ENCODE data around the gene KIF19.

KIF19 gene

DNA sequence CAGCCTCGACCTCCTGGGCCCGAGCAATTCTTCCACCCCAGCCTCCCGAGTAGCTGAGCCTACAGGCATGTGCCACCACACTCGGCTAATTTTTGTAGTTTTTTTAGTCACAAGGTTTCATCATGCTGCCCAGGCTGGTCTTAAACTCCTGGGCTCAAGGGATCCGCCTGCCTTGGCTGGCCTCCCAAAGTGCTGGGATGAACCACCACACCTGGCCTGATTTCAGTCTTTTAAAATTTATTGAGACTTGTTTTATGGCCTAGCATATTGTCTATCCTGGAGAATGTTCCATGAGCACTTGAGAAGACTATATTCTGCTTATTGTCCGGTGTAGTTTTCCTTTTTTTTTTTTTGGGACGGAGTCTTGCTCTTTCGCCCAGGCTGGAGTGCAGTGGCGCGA, 33.5 kb upstream of the KIF19 start:
- Mint-ChIP-seq H3K27me3 (peaks cover 4% of the 10 kb centered on the region), H3K9me3 (no peaks in the 10 kb centered on the region), H3K4me3 (no peak overlapping the region), H3K36me3 (ENCODE audit: low read depth) (no peaks in the 10 kb centered on the region), H3K4me1 (ENCODE audit: low read depth) (peaks cover 32% of the 10 kb centered on the region), H3K27ac (no peak overlapping the region)
- intact Hi-C loops (cut with micrococcal nuclease): no loop called here

DNA sequence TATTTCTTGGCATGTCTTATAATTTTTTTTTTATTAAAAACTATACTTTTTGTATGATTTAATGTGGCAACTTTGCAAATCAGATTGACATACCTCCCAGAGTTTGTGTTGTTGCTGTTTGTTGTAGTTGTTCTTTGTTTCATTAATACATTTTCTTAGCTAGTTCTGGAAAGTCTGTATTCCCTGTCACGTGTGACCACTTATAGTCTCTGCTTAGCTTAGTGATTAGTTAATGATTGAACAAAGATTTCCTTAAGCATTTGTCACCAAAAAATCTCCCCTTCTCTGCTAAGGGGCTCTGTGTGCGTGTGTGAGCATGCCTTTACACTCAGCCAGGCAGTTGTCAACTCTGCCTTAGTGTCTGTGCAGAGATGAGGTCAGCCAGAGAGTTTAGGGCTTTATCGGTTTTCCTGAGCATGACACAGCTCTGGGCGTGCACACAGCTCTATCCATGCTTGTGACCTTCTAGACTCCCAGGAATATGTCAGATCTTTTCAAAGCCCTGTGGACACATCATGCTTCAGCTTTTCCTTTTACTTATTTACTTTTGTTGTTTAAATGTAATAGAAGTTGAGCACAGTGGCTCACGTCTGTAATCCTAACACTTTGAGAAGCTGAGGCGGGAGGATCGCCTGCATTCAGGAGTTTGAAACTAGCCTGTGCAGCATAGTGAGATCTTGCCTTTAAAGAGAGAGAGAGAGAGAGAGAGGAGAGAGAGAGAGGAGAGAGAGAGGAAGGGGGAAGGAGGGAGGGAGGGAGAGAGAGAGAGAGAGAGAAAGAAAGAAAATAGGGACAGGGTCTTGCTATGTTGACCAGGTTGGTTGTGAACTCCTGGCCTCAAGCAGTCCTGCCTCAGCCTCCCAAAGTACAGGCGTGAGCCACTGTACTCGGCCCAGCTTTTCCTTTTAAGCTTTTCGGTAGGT, 30.1 kb upstream of the KIF19 start:
- H3K27ac Mint-ChIP-seq: no peak overlapping the region
- no peaks in the 10 kb centered on the region for H3K9me3 Mint-ChIP-seq
- peaks cover 15% of the 10 kb centered on the region for H3K27me3 Mint-ChIP-seq
- no peaks in the 10 kb centered on the region for H3K36me3 Mint-ChIP-seq (ENCODE audit: low read depth)
- intact Hi-C loops (cut with micrococcal nuclease): loop anchor here (1.0 kb wide), 1 partner anchor 86 kb away; no protein-coding TSS in a partner anchor
- H3K4me1 Mint-ChIP-seq (ENCODE audit: low read depth): peaks cover 15% of the 10 kb centered on the region
- H3K4me3 Mint-ChIP-seq: no peak overlapping the region

DNA sequence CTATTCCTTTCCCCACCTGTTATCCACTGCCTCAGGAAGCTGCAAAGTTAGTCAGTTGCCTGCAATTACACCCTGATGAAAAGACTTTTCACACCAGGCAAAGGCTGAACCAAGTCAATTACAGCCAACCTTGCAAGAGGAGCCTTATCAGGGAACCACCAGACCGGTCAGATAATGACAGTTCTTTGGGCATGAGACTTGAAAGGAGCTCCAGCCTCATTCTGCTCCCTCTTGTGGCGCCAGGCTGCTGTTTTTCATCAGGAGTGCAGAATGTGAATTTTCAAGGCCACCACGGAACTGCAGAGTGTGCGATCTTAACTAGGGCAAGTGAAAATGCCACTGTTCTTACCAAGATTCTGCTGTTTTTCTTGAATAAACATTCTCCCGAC, 29.5 kb upstream of the KIF19 start:
- no peak overlapping the region for H3K27ac Mint-ChIP-seq
- H3K4me3 Mint-ChIP-seq: no peak overlapping the region

DNA sequence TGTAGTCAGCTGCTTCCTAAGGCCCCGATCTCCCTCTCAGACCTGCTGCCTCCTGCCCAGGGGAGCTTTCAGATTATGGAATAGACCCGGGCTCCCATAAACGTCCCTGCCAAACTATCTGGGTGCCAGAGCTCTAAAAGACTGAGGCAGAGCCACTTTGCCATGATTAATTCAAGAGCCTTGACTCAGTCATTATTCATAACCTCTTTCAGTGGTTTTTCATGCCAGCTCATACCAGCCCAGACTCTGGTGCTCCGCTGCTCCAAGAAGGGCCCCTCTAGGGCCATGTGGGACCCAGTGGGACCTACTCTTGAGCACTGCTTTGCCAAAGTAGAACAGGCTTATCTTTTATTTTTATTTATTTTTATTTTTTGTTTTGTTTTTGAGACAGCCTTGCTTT, 28.1 kb upstream of the KIF19 start:
- Mint-ChIP-seq H3K27ac (peak overlapping the region; percentile 5), H3K36me3 (ENCODE audit: low read depth) (no peaks in the 10 kb centered on the region), H3K4me1 (ENCODE audit: low read depth) (peaks cover 22% of the 10 kb centered on the region), H3K27me3 (peaks cover 15% of the 10 kb centered on the region), H3K4me3 (no peak overlapping the region), H3K9me3 (no peaks in the 10 kb centered on the region)
- intact Hi-C loops (cut with micrococcal nuclease): no loop called here

More for the DNA sequence above, 29.5 kb upstream of the KIF19 start:
- Mint-ChIP-seq H3K4me1 (ENCODE audit: low read depth) (peaks cover 20% of the 10 kb centered on the region), H3K36me3 (ENCODE audit: low read depth) (no peaks in the 10 kb centered on the region), H3K9me3 (no peaks in the 10 kb centered on the region), H3K27me3 (peaks cover 15% of the 10 kb centered on the region)
- intact Hi-C loops (cut with micrococcal nuclease): loop anchor here (1.0 kb wide), 1 partner anchor 86 kb away; no protein-coding TSS in a partner anchor

DNA sequence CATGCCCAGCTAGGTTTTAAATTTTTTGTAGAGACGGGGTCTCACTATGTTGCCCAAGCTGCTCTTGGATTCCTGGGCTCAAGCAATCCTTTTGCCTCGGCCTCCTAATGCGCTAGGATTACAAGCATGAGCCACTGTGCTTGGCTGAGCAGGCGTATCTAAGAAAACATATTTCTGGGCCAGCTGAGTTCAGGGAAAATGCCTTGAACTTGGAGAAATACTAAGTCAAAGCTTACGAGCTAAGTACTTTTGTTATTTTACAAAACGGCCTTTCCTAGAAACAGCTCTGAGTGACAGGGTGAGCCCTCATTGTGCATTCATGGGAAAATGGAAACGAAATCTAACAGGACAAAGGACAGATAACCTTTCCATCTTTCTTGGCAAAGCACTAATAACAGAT, 27.2 kb upstream of the KIF19 start:
- H3K27me3 Mint-ChIP-seq: peaks cover 15% of the 10 kb centered on the region
- H3K4me1 Mint-ChIP-seq (ENCODE audit: low read depth): peaks cover 22% of the 10 kb centered on the region
- no peaks in the 10 kb centered on the region for H3K9me3 Mint-ChIP-seq
- no peak overlapping the region for H3K4me3 Mint-ChIP-seq
- H3K36me3 Mint-ChIP-seq (ENCODE audit: low read depth): no peaks in the 10 kb centered on the region
- intact Hi-C loops (cut with micrococcal nuclease): no loop called here
- H3K27ac Mint-ChIP-seq: no peak overlapping the region

DNA sequence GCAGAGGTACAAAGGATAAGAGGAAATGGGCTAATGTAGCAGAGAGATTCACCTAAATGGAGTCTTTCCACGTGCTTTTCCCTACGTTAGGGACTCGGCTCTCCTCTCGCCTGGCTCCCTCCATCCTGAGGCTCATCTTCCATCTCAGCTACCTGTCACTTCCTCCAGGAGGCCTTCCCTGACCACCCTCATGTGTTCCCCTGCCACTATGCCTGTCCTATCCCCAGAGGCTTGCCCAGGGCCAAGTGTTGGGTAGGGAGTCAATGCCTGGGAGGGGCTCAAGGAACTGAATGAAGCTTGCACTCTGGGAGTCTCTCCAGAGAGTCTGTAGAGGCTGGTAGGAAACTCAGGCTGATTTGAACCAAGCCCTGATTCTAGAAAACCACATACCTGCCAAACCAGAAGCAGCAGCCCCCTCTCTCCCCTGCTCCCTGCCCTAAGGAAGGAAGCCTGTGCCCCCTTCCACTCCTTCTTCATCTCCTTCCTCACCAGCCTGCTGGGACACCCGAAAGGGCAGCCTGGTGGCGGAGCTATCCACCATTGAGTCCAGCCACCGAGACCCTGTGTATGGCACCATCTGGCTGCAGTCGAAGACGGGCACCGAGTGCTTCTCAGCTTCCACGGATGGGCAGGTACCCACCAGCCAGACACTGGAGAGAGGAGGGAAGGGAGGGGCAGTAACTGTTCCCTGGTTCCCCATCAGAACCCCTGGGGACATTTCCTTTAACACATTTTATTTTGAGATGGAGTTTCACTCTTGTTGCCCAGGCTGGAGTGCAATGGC, 26.6 kb upstream of the KIF19 start:
- Mint-ChIP-seq H3K36me3 (ENCODE audit: low read depth) (no peaks in the 10 kb centered on the region), H3K4me3 (no peak overlapping the region), H3K27ac (no peak overlapping the region), H3K9me3 (no peaks in the 10 kb centered on the region), H3K4me1 (ENCODE audit: low read depth) (peaks cover 22% of the 10 kb centered on the region), H3K27me3 (peaks cover 15% of the 10 kb centered on the region)
- intact Hi-C loops (cut with micrococcal nuclease): no loop called here

DNA sequence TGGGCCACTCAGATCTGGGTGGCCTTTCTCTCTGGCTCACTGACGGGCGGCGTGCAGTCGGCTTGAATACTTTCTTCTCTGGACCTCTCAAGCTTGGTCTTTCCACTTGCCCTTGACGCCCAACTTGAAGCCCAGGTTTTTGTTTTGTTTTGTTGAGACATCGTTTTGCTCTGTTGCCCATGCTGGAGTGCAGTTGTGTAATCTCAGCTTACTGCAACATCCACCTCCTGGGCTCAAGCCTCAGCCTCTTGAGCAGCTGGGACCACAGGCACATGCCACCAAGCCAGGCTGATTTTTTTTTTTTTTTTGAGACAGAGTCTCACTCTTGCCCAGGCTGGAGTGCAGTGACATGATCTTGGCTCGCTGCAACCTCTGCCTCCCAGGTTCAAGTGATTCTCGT, 22.7 kb upstream of the KIF19 start:
- peaks cover 21% of the 10 kb centered on the region for H3K4me1 Mint-ChIP-seq (ENCODE audit: low read depth)
- H3K36me3 Mint-ChIP-seq (ENCODE audit: low read depth): no peaks in the 10 kb centered on the region
- peaks cover 28% of the 10 kb centered on the region for H3K27me3 Mint-ChIP-seq
- no peak overlapping the region for H3K4me3 Mint-ChIP-seq
- H3K9me3 Mint-ChIP-seq: peaks cover 8% of the 10 kb centered on the region
- H3K27ac Mint-ChIP-seq: no peak overlapping the region
- intact Hi-C loops (cut with micrococcal nuclease): no loop called here

DNA sequence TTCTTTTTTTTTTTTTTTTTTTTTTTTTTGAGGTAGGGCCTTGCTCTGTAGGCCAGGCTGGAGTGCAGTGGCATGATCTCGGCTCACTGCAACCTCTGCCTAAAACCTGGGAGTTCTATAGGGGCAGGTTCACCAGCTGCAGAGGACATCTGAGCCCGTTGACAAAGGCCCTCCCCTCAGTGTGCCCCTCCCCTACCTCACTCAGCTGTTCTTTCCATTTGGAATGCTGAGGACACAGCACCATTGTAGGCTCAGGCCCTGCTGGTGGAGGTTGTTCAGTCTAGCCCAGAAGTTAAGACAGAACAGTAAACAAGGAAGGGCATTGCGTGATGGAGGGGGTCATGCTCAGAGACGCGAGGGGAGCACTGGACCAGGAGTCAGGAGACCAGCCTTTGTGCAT, 21.8 kb upstream of the KIF19 start:
- intact Hi-C loops (cut with micrococcal nuclease): no loop called here
- H3K27ac Mint-ChIP-seq: no peak overlapping the region
- H3K36me3 Mint-ChIP-seq (ENCODE audit: low read depth): no peaks in the 10 kb centered on the region
- H3K4me3 Mint-ChIP-seq: no peak overlapping the region
- H3K9me3 Mint-ChIP-seq: peaks cover 8% of the 10 kb centered on the region
- H3K27me3 Mint-ChIP-seq: peaks cover 35% of the 10 kb centered on the region
- peaks cover 23% of the 10 kb centered on the region for H3K4me1 Mint-ChIP-seq (ENCODE audit: low read depth)

DNA sequence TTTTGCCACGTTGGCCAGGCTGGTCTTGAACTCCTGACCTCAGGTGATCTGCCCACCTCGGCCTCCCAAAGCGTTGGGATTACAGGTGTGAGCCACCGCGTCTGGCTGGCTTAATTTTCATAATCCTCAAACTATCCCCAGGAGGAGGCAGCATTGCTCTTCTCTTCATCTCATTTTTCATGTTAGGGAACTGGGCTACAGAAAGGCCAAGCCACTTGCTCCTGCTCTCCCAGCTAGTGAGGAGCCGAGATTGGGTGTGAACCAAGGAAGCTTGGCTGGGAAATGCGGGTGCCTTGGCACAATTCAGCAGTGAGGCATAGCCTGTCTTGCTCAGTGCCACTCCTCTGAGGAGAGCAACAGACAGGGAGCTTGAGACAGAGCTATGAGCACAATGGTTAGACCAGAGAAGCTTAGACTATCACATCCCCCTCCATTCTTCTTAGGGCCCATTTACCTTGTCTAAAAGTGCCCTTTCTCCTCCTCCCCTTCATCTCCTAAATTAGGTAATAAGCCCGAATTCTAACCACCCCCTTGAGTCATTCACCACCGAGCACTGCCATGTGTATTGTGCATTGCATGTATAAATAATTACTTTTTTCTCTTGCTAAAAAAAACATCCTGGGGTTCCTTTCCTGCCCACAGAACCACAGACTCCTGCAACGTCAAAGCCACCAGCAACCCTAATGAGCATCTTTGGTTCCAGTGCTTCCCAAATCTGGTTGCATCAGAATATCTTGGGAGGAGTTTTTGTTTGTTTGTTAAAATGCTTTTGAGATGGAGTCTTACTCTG, 20.0 kb upstream of the KIF19 start:
- Mint-ChIP-seq H3K27me3 (peaks cover 35% of the 10 kb centered on the region), H3K36me3 (ENCODE audit: low read depth) (no peaks in the 10 kb centered on the region), H3K4me3 (no peak overlapping the region), H3K9me3 (peaks cover 8% of the 10 kb centered on the region), H3K27ac (no peak overlapping the region), H3K4me1 (ENCODE audit: low read depth) (peaks cover 22% of the 10 kb centered on the region)
- intact Hi-C loops (cut with micrococcal nuclease): no loop called here

DNA sequence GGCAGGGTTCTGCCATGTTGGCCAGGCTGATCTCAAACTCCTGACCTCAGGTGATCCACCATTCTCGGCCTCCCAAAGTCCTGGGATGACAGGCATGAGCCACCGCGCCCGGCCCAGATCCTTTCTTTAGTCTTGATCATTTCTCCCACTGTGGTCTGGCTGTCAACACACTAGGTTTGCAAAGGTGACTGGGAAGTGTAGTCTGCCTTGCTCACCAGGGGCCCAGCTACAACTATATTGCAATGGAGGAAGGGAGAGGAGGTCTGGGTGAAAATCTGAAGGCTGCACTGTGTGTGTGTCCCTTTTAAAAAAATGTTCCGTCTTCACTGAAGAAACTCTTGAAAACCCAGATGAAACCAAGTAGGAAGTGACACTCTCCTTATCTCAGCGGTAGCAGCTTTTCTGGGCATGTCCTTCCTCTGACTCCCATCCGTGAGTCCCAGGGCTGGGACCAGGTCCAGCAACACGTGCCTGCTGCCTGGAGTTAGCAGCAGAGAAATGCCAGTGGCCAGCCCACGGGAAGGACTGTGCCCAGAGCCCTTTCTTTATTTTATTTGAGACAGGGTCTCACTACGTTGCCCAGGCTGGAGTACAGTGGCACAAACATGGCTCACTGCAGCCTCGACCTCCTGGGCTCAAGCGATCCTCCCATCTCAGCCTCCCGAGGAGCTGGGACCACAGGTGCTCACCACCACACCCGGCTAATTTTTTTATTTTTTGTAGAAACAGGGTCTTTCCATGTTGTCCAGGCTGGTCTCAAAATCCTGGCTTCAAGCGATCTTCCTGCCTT, 17.8 kb upstream of the KIF19 start:
- H3K9me3 Mint-ChIP-seq: peaks cover 21% of the 10 kb centered on the region
- no peaks in the 10 kb centered on the region for H3K36me3 Mint-ChIP-seq (ENCODE audit: low read depth)
- H3K27me3 Mint-ChIP-seq: peaks cover 43% of the 10 kb centered on the region
- intact Hi-C loops (cut with micrococcal nuclease): no loop called here
- peaks cover 16% of the 10 kb centered on the region for H3K4me1 Mint-ChIP-seq (ENCODE audit: low read depth)
- H3K4me3 Mint-ChIP-seq: no peak overlapping the region
- no peak overlapping the region for H3K27ac Mint-ChIP-seq

DNA sequence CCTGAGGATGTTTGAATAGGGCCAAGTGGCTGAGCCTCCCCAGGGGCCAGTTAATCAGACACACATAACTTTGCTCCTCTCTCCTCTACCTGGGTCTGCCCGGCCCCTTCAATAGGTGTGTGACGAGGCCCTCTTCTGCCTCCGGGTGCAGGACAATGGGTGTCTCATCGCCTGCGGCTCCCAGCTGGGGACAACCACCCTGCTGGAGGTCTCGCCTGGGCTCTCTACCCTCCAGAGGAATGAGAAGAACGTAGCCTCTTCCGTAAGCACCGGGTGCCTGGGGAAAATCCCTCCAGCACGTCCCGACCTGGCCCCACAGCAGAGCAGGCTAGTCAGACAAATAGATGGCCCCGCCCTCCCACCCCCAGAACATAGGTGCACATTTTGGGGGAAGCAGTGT, 16.1 kb upstream of the KIF19 start:
- Mint-ChIP-seq H3K9me3 (peaks cover 18% of the 10 kb centered on the region), H3K4me1 (ENCODE audit: low read depth) (peaks cover 16% of the 10 kb centered on the region), H3K27ac (no peak overlapping the region), H3K4me3 (no peak overlapping the region), H3K27me3 (peaks cover 45% of the 10 kb centered on the region), H3K36me3 (ENCODE audit: low read depth) (no peaks in the 10 kb centered on the region)
- intact Hi-C loops (cut with micrococcal nuclease): no loop called here

DNA sequence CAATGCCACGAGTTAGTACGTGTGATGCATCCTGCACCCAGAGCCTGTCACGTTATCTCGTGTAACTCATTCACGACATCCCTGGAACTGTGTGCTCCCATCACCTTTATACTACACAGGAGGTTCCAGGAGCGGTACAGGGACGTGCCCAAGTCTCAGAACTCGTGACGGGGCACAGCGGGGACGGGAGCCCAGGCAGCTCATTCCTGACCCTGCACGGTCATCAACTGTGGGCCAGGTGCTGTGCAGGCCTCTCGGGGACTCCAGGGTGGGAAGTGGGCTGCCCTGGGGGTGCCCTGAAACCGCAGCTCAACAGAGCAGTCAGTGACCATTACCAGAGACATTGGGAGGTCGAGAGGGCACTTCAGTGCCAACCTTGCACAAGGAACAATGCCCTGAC, 11.1 kb upstream of the KIF19 start:
- H3K36me3 Mint-ChIP-seq (ENCODE audit: low read depth): no peaks in the 10 kb centered on the region
- peaks cover 14% of the 10 kb centered on the region for H3K27me3 Mint-ChIP-seq
- H3K4me1 Mint-ChIP-seq (ENCODE audit: low read depth): no peaks in the 10 kb centered on the region
- peaks cover 13% of the 10 kb centered on the region for H3K9me3 Mint-ChIP-seq
- intact Hi-C loops (cut with micrococcal nuclease): no loop called here
- H3K4me3 Mint-ChIP-seq: no peak overlapping the region
- H3K27ac Mint-ChIP-seq: no peak overlapping the region

DNA sequence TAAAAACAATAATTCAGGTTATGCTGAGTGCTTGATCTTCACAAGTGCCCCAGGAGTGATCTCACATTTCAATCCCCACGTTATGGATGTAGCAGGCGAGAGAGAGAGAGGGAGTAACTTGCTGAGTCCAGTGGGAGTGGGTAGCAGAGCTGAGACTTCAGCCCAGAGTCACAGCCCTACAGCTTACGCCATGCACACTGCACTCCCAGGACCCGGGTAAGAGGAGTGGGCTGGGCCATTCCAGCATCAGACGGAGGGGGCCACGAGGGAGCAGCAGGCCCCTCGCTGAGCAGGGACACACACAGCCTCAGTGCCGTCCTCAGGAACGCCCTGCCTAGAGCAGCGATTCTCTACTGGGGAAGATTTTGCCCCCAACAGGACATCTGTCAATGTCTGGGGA, 9.8 kb upstream of the KIF19 start:
- no peak overlapping the region for H3K27ac Mint-ChIP-seq
- no peaks in the 10 kb centered on the region for H3K36me3 Mint-ChIP-seq (ENCODE audit: low read depth)
- peaks cover 18% of the 10 kb centered on the region for H3K27me3 Mint-ChIP-seq
- peaks cover 13% of the 10 kb centered on the region for H3K9me3 Mint-ChIP-seq
- no peak overlapping the region for H3K4me3 Mint-ChIP-seq
- intact Hi-C loops (cut with micrococcal nuclease): no loop called here
- H3K4me1 Mint-ChIP-seq (ENCODE audit: low read depth): no peaks in the 10 kb centered on the region

All from dendritic cell treated with granulocyte-macrophage colony-stimulating factor and Interleukin-4, amounts not matched to agents 40 ng/mL and 50 ng/mL, for 4 days (primary cell).